Activated CD8-positive, alpha-beta T cell treated with anti-CD3 and anti-CD28 coated beads for 36 hours (primary cell): ENCODE measurements around the gene CGB3. TPM values are rescaled to one million over a fixed set of nuclear protein-coding genes. Genes with fewer than 3 reads are reported as not detected.
A peak's percentile ranks its signal among the peaks of the same experiment; 100 is the strongest.

Experiments used
- ATAC-seq: fragments of 200-7000 bp; cut with Tn5 transposase; one replicate; pipeline ENCODE4 v1.10.0; 2021; ENCODE audit warnings: mild to moderate bottlenecking, moderate library complexity
- CTCF ChIA-PET: fragments of 350-600 bp; sonication (Branson Sonifier 250); formaldehyde crosslinking; loops from one replicate; lab custom pipeline; 2021; ENCODE audit warnings: antibody characterized with exemption; lab: Charles Lee
- POLR2A ChIA-PET: fragments of 350-600 bp; sonication (Branson Sonifier 250); formaldehyde crosslinking; loops from one replicate; lab custom pipeline; 2021; ENCODE audit warnings: antibody characterized with exemption; lab: Charles Lee
- DNase-seq: peaks from one replicate; pipeline ENCODE4 v3.0.0-alpha.2; 2020
- H3K27ac Mint-ChIP-seq: one replicate; pipeline ENCODE4 v1.8.0; 2021; ENCODE audit warnings: mild to moderate bottlenecking, mixed read lengths
- H3K27me3 Mint-ChIP-seq: one replicate; pipeline ENCODE4 v1.8.0; 2021; ENCODE audit warnings: mixed read lengths
- H3K36me3 Mint-ChIP-seq: one replicate; pipeline ENCODE4 v1.8.0; 2021; ENCODE audit warnings: low read depth, mixed read lengths
- H3K4me1 Mint-ChIP-seq: one replicate; pipeline ENCODE4 v1.8.0; 2021; ENCODE audit warnings: low read depth, mixed read lengths
- H3K4me3 Mint-ChIP-seq: one replicate; pipeline ENCODE4 v1.8.0; 2021; ENCODE audit warnings: mild to moderate bottlenecking, moderate library complexity, mixed read lengths
- H3K9me3 Mint-ChIP-seq: one replicate; pipeline ENCODE4 v1.8.0; 2021; ENCODE audit warnings: mixed read lengths
- CTCF ChIP-seq: fragments of 200-600 bp; IDR thresholded peaks from one replicate; pipeline ENCODE4 v1.8.0; 2022; ENCODE audit warnings: antibody characterized with exemption, mild to moderate bottlenecking
- intact Hi-C: fragments of 100-400 bp; cut with micrococcal nuclease; formaldehyde crosslinking; loops from one replicate; pipeline ENCODE4 v1.10.0; 2022
- total RNA-seq, 2 experiments: library from RNA; stranded (reverse); gene quantifications; one replicate each; pipeline ENCODE4 v1.2.3, GENCODE V29; 2021

CGB3 gene
- total RNA-seq, 2 experiments from 2014 or later = not detected

GRCh38 chr19:48994035-48994386 is 30.1 kb downstream of the CGB3 start:
- TF ChIP-seq CTCF = no peak
- intact Hi-C loops = no loop called here

GRCh38 chr19:48993175-48994034 is 30.7 kb downstream of the CGB3 start, which contains the start of the genes GYS1 and RUVBL2:
GYS1 (minus strand) TSS chr19:48993309; CDS start chr19:48993112, 197 bp downstream.
RUVBL2 (plus strand) TSS chr19:48993887; CDS start chr19:48993912, 25 bp downstream.
- ChIA-PET POLR2A (interaction anchor here (0.6 to 3.5 kb wide), 17 partner anchors 9 to 670 kb away, joined by 3 to 18 read pairs (median 4); partner anchors contain the start of genes FTL and LIN7B), CTCF (interaction anchor here (0.7 to 5.7 kb wide), 40 partner anchors 8 to 348 kb away, joined by 3 to 101 read pairs (median 5); partner anchors contain the start of genes BAX, CGB7, DHDH and LIN7B)
- Mint-ChIP-seq H3K4me3 (peak within 1 kb of the TSS; percentile 95), H3K27ac (peak within 1 kb of the TSS; percentile 98), H3K4me1 (peaks cover 42% of the 10 kb centered on the region), H3K36me3 (peaks cover 29% of the 10 kb centered on the region), H3K9me3 (no peaks in the 10 kb centered on the region), H3K27me3 (no peaks in the 10 kb centered on the region)
- DNase-seq (peak; percentile 100), ATAC-seq (peak; percentile 95)
- TF ChIP-seq CTCF = peak; percentile 97
- intact Hi-C loops = no loop called here

More at GRCh38 chr19:48994035-48994386, 30.1 kb downstream of the CGB3 start:
- no peaks in the 10 kb centered on the region for H3K9me3 Mint-ChIP-seq
- DNase-seq = no peak
- ChIA-PET POLR2A (interaction anchor here (0.6 to 3.5 kb wide), 15 partner anchors 8 to 348 kb away, joined by 3 to 18 read pairs (median 5); partner anchors contain the start of genes CA11, FTL and LIN7B), CTCF (interaction anchor here (0.9 to 5.7 kb wide), 27 partner anchors 8 to 206 kb away, joined by 3 to 101 read pairs (median 6); partner anchors contain the start of genes BAX, CGB7, DHDH and LIN7B)
- H3K36me3 Mint-ChIP-seq = peaks cover 26% of the 10 kb centered on the region
- no peaks in the 10 kb centered on the region for H3K27me3 Mint-ChIP-seq
- no peak for ATAC-seq
- peaks cover 42% of the 10 kb centered on the region for H3K4me1 Mint-ChIP-seq
- H3K4me3 Mint-ChIP-seq = peak overlapping the region; percentile 95
- H3K27ac Mint-ChIP-seq = peak overlapping the region; percentile 98

GRCh38 chr19:48992581-48993174 is 31.5 kb downstream of the CGB3 start:
- peak; percentile 39 for DNase-seq
- Mint-ChIP-seq H3K27me3 (no peaks in the 10 kb centered on the region), H3K4me3 (peak overlapping the region; percentile 95), H3K9me3 (no peaks in the 10 kb centered on the region), H3K36me3 (peaks cover 34% of the 10 kb centered on the region), H3K27ac (peak overlapping the region; percentile 91), H3K4me1 (peaks cover 43% of the 10 kb centered on the region)
- CTCF ChIA-PET = interaction anchor here (0.9 to 5.7 kb wide), 27 partner anchors 7 to 347 kb away, joined by 3 to 101 read pairs (median 6); partner anchors contain the start of genes BAX, CGB7, DHDH and LIN7B
- no peak for ATAC-seq
- intact Hi-C loops = no loop called here
- no peak for TF ChIP-seq CTCF
- POLR2A ChIA-PET = interaction anchor here (0.6 to 3.5 kb wide), 12 partner anchors 8 to 344 kb away, joined by 3 to 18 read pairs (median 5); partner anchors contain the start of genes FTL and LIN7B

- Mint-ChIP-seq H3K9me3 (no peaks in the 10 kb centered on the region), H3K36me3 (peaks cover 36% of the 10 kb centered on the region), H3K4me1 (peaks cover 47% of the 10 kb centered on the region), H3K27me3 (no peaks in the 10 kb centered on the region), H3K27ac (peak overlapping the region; percentile 91), H3K4me3 (peak overlapping the region; percentile 95)
- no peak for DNase-seq
- intact Hi-C loops = no loop called here
- ATAC-seq = no peak
- ChIA-PET POLR2A (interaction anchor here (0.6 to 3.5 kb wide), 7 partner anchors 8 to 116 kb away, joined by 3 to 12 read pairs (median 5); no protein-coding TSS in a partner anchor), CTCF (interaction anchor here (1.0 to 5.7 kb wide), 7 partner anchors 8 to 150 kb away, joined by 3 to 101 read pairs (median 6); partner anchors contain the start of gene BAX)
- TF ChIP-seq CTCF = no peak
Observed at GRCh38 chr19:48991873-48992580, 32.1 kb downstream of the CGB3 start.
